ENCODE data around the gene PHF5A.

The PHF5A gene, protein sequence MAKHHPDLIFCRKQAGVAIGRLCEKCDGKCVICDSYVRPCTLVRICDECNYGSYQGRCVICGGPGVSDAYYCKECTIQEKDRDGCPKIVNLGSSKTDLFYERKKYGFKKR

DNA sequence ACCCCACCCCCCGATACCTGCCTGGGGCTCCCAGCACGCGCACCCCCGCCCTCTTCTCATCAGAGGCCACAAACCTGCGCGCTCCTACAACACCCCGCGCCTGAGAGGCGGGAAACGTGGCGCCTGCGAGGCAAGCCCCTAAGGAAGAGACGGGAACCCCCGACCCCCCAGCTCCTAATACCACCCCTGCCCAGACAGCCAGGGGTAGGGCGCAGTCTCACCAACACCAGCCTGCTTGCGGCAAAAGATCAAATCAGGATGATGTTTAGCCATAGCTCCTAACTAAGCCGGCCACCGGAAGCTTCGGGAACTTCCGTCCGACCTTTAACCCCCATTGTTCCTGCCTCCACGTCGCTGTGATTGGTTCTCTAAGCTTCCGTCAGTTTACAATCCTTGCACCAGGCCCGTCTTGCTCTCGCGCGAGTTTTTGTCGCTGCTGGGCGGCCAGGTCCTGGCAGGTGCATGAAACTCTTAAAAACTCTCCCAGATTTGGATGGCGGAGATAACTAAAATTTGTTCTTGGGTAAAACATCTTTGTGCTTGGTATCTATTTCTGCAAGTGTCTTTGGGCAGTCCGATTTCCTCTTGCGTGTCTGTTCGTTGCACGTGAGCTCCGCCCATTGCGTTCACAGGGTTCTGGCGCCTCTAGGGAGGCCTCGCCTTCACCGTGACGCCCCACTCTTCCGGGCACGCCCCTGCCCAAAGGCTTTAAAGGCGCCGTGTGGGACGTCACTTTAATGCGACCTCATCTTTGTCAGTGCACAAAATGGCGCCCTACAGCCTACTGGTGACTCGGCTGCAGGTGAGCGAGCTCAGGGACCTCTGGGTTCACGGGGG is at the start of gene PHF5A, which contains the start of gene ACO2:
TSS of gene PHF5A (minus strand) at position 312 of the 837 bp plus-strand sequence. CDS start at position 273, 39 bp downstream.
TSS of gene ACO2 (plus strand) at position 737 of the 837 bp plus-strand sequence. CDS start at position 767, 30 bp downstream.
- TF ChIP-seq, protein P1, sequence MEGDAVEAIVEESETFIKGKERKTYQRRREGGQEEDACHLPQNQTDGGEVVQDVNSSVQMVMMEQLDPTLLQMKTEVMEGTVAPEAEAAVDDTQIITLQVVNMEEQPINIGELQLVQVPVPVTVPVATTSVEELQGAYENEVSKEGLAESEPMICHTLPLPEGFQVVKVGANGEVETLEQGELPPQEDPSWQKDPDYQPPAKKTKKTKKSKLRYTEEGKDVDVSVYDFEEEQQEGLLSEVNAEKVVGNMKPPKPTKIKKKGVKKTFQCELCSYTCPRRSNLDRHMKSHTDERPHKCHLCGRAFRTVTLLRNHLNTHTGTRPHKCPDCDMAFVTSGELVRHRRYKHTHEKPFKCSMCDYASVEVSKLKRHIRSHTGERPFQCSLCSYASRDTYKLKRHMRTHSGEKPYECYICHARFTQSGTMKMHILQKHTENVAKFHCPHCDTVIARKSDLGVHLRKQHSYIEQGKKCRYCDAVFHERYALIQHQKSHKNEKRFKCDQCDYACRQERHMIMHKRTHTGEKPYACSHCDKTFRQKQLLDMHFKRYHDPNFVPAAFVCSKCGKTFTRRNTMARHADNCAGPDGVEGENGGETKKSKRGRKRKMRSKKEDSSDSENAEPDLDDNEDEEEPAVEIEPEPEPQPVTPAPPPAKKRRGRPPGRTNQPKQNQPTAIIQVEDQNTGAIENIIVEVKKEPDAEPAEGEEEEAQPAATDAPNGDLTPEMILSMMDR (IDR thresholded peaks at IDR 0.05) = no peak

DNA sequence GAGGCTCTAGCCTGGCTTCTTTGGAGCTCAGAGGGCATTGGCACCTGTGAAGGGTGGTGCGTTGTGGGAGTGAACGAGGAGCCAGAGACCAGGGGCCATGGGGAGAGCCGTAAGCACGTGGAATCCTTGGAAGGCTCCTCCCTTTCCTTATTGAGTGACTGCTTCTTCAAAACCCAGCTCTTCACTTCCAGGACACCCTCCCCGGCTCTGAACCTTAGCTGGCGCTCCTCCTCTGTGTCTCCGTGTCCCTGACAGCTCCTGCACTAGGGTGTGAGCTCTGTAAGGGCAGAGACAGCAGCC is 49.5 kb upstream of the PHF5A start:
- TF ChIP-seq, protein P1 (IDR thresholded peaks at IDR 0.05) = peak; percentile 37

DNA sequence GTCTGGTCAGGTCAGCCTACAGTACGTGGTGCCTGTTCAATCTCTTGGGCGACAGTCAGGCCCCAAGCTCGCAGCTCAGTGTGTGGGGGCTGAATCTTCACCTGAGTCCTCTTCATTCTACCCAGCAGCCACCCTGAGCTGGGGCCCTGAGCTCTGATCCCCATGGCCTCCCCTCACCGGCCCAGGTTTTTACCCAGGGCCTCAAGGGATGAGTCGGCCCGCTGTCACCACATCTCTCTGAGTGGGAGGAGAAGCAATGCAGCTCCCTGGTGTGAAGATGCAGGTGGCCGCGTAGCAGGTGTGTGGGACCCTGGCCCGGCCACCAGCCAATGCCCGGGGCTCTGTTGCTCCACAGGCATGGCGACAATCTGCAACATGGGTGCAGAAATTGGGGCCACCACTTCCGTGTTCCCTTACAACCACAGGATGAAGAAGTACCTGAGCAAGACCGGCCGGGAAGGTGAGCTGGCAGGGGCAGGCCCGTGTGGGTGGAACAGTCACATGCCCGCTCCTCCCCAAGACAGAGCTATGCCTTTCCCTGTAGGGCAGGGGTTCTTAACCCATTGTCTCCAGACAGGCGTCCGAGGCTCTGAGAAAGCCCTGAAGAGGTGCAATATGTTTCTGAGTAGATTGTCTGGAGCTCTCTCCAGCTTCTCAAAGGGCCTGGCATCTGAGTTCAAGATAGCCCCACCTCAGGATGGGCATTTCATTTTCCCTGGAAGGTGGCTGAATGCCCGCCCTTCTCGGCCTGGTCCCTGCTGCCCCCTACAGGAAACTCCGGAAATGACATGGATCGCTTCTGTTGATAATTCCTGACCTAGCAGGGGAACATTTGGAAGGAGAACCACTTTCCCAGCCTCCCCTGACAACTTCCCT is 48.9 kb upstream of the PHF5A start:
- TF ChIP-seq, protein P1 (IDR thresholded peaks at IDR 0.05) = peak; percentile 84

DNA sequence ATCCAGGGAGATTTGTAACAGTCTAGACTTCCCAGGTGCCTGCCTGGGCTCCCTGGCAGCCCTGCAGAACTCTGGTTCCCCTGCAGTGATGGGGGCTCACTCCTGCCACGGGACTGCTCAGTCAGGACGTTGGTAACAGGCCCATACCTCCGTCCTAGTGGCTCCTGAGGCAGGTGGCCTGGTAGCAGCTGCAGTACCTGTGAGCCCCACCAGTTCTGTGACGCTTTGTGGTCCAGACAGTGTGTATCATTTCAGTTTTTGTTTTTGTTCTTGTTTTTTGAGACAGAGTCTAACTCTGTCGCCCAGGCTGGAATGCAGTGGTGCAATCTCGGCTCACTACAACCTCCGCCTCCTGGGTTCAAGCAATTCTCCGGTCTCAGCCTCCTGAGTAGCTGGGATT is 48.0 kb upstream of the PHF5A start:
- TF ChIP-seq, protein P1 (IDR thresholded peaks at IDR 0.05) = no peak

DNA sequence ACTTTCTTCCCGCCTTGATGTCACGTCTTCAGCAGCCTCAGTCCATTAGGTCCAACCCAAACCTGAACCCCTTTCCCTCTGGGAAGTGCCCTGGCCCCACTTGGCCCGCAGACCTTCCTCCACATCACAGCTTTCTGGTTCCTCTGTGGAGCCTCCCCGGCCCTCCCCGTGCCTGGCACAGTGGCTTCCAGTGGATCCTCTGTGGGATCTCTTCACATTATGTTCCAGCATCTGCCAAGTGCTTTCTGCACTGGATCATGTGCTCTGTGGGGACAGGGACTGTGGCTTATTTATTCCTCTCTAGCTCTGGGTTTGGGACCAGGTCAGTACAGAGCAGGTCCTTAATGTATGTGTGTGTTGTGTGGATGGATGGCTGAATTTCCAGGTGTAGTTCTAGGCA is 44.9 kb upstream of the PHF5A start:
- TF ChIP-seq, protein P1 (IDR thresholded peaks at IDR 0.05) = no peak

DNA sequence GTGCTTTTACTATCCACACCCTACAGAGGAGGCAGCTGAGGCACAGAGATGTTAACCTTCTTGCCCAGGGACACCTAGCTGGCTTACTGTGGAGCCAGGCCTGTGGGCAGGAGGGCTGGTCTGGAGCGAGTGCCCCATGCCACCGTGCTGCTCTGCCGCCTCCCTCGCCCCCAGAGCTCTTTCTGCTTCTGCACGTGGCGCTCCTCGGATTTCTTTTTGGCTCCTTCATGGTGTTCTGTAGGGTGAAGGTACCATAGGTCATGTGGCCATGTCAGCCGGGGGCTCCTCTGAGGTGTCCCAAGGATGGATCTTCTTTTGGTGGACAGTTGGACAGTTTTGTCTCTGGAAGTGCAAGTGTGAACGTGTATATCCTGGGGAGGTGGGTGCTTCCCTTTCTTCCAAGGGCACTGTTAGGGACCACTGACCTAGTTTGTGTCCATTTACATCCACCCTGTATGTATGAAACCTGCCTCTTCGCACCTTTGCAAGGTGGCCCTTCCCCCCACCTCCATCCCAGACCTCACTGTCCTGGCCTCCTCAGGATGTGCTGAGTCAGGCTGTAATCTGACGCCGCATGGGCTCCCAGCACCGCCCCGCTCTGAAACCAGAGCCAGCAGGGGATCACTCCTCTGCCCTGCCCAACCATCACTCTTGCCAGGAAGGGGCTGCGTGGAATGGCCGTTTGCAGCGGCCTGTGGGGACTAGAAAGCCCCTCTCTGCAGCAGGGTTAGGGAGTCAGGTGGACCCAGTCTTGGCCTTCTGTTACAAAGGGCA is 44.1 kb upstream of the PHF5A start:
- TF ChIP-seq, protein P1 (IDR thresholded peaks at IDR 0.05) = no peak

DNA sequence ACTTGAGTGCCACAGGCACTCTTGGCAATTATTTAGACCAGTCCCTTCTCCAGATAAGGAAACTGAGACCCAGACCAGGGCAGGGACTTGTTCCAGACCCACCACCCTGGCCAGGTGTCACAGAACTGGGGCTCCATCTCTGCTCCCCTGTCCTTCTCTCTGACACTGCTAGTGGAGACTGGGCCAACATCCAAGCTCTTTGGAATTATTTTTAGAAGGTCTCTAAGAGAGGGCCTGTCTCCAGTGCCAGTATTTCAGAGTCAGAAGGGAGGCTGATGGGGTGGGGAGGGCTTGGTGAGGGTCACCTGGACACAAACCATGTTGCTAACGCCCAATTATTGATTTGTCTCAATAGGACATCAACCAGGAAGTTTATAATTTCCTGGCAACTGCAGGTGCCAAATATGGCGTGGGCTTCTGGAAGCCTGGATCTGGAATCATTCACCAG is 43.1 kb upstream of the PHF5A start:
- TF ChIP-seq, protein P1 (IDR thresholded peaks at IDR 0.05) = no peak
